ENCODE measurements around the gene MRPS11.

The MRPS11 gene

DNA sequence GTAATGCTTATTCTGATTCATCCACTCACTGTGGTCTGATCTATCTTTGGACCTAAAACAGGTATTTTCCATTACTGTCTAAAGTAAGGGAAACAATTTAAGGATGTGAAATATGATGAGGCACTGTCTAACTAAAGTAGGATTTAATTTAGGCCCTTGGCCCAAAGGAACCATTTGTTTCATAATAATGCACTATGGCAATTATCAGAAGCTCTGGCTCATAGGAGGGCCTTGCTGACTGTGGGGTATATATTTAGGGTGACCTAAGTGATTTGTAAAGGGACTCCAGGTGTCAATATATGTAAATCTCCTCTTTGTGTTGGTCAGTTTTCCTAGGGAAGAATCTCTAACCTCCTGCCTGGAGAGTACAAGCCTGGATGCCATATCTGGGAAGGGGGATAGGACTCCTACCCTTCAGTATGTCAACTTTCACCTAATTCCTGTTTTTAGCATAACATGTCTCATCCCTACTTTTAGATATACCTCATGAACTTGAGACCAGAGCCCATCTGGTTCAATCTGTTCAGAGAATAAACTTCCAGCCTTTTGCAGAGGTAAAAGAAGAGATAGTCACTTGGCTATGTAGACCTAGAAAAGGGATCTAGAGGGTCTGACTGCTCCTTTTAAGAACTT is 58.9 kb downstream of the MRPS11 start:
- peaks cover 44% of the 10 kb centered on the region for H3K36me3 Mint-ChIP-seq (ENCODE audit: low read depth)
- no peak overlapping the region for H3K27ac Mint-ChIP-seq
- no peak overlapping the region for H3K4me3 Mint-ChIP-seq
- H3K9me3 Mint-ChIP-seq: no peaks in the 10 kb centered on the region
- DNase-seq (no peak), ATAC-seq (no peak)
- H3K4me1 Mint-ChIP-seq: no peaks in the 10 kb centered on the region
- H3K27me3 Mint-ChIP-seq: no peaks in the 10 kb centered on the region

DNA sequence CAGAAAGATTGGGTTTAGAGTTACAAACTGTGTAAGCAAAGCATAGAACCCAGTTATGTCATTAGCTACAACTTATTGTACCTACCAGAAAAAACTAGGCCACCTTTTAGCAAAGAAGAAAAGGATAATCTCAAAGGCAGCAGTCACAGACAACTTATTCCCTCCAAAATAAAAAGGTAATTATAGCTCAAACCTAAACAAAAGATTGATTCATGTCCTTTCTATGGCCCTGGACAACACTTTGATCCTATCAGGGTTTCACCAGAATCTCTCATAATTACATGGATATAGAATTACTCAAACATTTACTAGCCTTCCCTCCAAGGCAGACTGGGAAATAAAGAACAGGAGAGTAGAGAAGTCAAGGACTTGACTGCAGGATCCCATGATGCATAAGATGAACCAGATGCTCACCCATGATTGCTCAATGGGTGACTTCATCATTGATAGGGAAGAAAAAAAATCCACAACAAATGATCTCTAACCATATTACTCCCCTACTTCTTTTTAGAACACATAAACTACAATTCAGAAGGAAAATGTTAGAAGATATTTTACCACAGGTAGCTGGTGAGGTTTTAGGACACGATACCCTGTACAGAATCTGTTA is 61.6 kb downstream of the MRPS11 start:
- Mint-ChIP-seq H3K36me3 (ENCODE audit: low read depth) (peaks cover 39% of the 10 kb centered on the region), H3K4me1 (no peaks in the 10 kb centered on the region), H3K27ac (no peak overlapping the region), H3K4me3 (no peak overlapping the region), H3K27me3 (no peaks in the 10 kb centered on the region), H3K9me3 (peaks cover under 1% of the 10 kb centered on the region)
- no peak for ATAC-seq
- DNase-seq: no peak

All from activated naive CD8-positive, alpha-beta T cell treated with anti-CD3 and anti-CD28 coated beads, Interleukin-2, amount 50 U/mL, for 24 hours (primary cell).